GM23248 (cell line): Measurements from ENCODE around the gene RAB6A. TPM values are rescaled to one million over a fixed set of nuclear protein-coding genes. Genes with fewer than 3 reads are reported as not detected.
"Not testable (repeated sequence)": the region's sequence is repeated elsewhere in the genome, so short reads cannot be mapped to it uniquely, and the experiment has no call there.

Experiments used
- DNase-seq: peaks from one replicate; pipeline ENCODE4 v3.0.0-alpha.2; 2015
- H2AFZ ChIP-seq: fragments of 200-600 bp; sonication (generic); 2 replicates; pipeline ENCODE4 v1.6.1; 2016; ENCODE audit warnings: antibody characterized with exemption
- H3F3A ChIP-seq: fragments of 200-600 bp; sonication (generic); 2 replicates; pipeline ENCODE4 v1.6.1; 2016; ENCODE audit warnings: mild to moderate bottlenecking, antibody characterized with exemption, mixed run types; ENCODE audit not compliant: insufficient read depth
- H3K27ac ChIP-seq: fragments of 200-600 bp; sonication (generic); 2 replicates; pipeline ENCODE4 v1.5.1; 2016; ENCODE audit warnings: mild to moderate bottlenecking
- H3K27me3 ChIP-seq: fragments of 200-600 bp; sonication (generic); replicated peaks from 2 replicates; pipeline ENCODE4 v1.6.1; 2016; ENCODE audit warnings: mild to moderate bottlenecking; ENCODE audit not compliant: insufficient read depth
- H3K36me3 ChIP-seq: fragments of 200-600 bp; sonication (generic); 2 replicates; pipeline ENCODE4 v1.6.1; 2016; ENCODE audit warnings: low read depth, mild to moderate bottlenecking
- H3K4me1 ChIP-seq: fragments of 200-600 bp; sonication (generic); 2 replicates; pipeline ENCODE4 v1.6.1; 2016; ENCODE audit warnings: mild to moderate bottlenecking; ENCODE audit not compliant: insufficient read depth
- H3K4me2 ChIP-seq: fragments of 200-600 bp; sonication (generic); one replicate; pipeline ENCODE4 v1.6.1; 2016; ENCODE audit warnings: mild to moderate bottlenecking; ENCODE audit not compliant: unreplicated experiment
- H3K4me3 ChIP-seq: fragments of 200-600 bp; sonication (generic); 2 replicates; pipeline ENCODE4 v1.5.1; 2016; ENCODE audit warnings: mild to moderate bottlenecking
- H3K79me2 ChIP-seq: fragments of 200-600 bp; sonication (generic); 2 replicates; pipeline ENCODE4 v1.6.1; 2016; ENCODE audit warnings: mild to moderate bottlenecking; ENCODE audit not compliant: insufficient read depth
- H3K9ac ChIP-seq: fragments of 200-600 bp; sonication (generic); 2 replicates; pipeline ENCODE4 v1.6.1; 2016; ENCODE audit warnings: mild to moderate bottlenecking
- H3K9me2 ChIP-seq: fragments of 200-600 bp; sonication (generic); 2 replicates; pipeline ENCODE4 v1.6.1; 2016; ENCODE audit warnings: mixed run types, mild to moderate bottlenecking, moderate library complexity; ENCODE audit not compliant: insufficient read depth
- H3K9me3 ChIP-seq: fragments of 200-600 bp; sonication (generic); one replicate; pipeline ENCODE4 v1.6.1; 2017; ENCODE audit warnings: low read depth
- H4K20me1 ChIP-seq: fragments of 200-600 bp; sonication (generic); 2 replicates; pipeline ENCODE4 v1.6.0; 2016; ENCODE audit not compliant: insufficient read depth
- EZH2 ChIP-seq: fragments of 200-600 bp; sonication (generic); IDR thresholded peaks from 2 replicates; pipeline ENCODE4 v1.6.1; 2018; ENCODE audit warnings: antibody characterized with exemption, mild to moderate bottlenecking; ENCODE audit not compliant: insufficient read depth, poor library complexity, severe bottlenecking
- EZH2phosphoT487 ChIP-seq: fragments of 200-600 bp; sonication (generic); IDR thresholded peaks from 2 replicates; pipeline ENCODE4 v1.6.1; 2018; ENCODE audit warnings: antibody characterized with exemption, moderate library complexity, mild to moderate bottlenecking, low read depth; ENCODE audit not compliant: insufficient read depth
- WGBS, 2 experiments: methylation state at CpG; one replicate each; pipeline ENCODE4 v1.1.6; 2015 to 2017; ENCODE audit warnings: low lambda C conversion rate in 2 of 2, low coverage in 1 of 2; ENCODE audit errors: missing lambda C conversion rate in 2 of 2; 5-methylcytosine and 5-hydroxymethylcytosine counted together
- in situ Hi-C: fragments of 300-500 bp; cut with MboI; formaldehyde crosslinking; loops from 2 replicates; pipeline ENCODE4 v1.15.0; 2020
- polyA plus RNA-seq: library from polyadenylated mRNA; unstranded; fragments of >200 nt; fragmentation: Nextera tagmentation; extraction: Ambion mirVana; gene quantifications from 2 replicates; pipeline ENCODE4 v1.2.1, GENCODE V29; 2016
- total RNA-seq: library from RNA; depleted of rRNA; stranded (reverse); fragments of >200 nt; shearing (Covaris generic); gene quantifications from 2 replicates; pipeline ENCODE4 v1.2.3, GENCODE V29; 2014

Gene RAB6A
- total and polyA plus RNA-seq, 2 experiments from 2014 or later: 145 to 147 TPM

DNA sequence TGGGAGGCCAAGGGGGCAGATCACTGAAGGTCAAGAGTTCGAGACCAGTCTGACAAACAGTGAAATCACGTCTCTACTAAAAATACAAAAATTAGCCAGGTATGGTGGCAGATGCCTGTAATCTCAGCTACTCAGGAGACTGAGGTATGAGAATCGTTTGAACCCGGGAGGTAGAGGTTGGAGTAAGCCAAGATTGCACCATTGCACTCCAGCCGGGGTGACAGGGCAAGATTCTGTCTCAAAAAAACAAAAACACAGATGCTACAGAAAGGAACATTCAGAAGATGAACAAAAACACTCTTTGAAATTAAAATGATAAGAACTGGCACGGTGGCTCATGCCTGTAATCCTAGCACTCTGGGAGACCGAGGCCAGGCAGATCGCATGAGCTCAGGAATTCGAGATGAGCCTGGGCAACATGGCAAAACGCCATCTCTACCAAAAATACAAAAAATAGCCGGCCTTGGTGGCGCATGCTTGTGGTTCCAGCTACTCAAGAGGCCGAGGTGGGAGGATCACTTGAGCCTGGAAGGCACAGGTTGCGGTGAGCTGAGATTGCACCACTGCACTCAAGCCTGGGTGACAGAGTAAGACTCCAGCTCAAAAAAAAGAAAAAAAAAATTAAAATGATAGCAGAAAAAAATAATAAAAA is 8.5 kb downstream of the RAB6A start:
- no peak overlapping the region for H2AFZ ChIP-seq
- H3K27ac ChIP-seq: no peak overlapping the region
- peaks cover 57% of the 10 kb centered on the region for H4K20me1 ChIP-seq
- no peak overlapping the region for H3K4me3 ChIP-seq
- no peak overlapping the region for H3K4me2 ChIP-seq
- H3K9ac ChIP-seq: no peak overlapping the region
- H3K9me3 ChIP-seq: no peaks in the 10 kb centered on the region
- DNase-seq: no peak
- H3F3A ChIP-seq: peaks cover 17% of the 10 kb centered on the region; the same call in 1 of the 2 replicates
- peaks cover 2% of the 10 kb centered on the region for H3K4me1 ChIP-seq
- in situ Hi-C loops: no loop called here
- WGBS, 2 experiments: 84 to 85% methylated on average over 14 of the region's 14 CpGs
- 0 out of 2 replicates have a peak, but pooled peaks cover 3% of the 10 kb centered on the region for H3K36me3 ChIP-seq
- TF ChIP-seq EZH2phosphoT487: no peak
- no peak for TF ChIP-seq EZH2
- H3K27me3 ChIP-seq: no peaks in the 10 kb centered on the region
- H3K9me2 ChIP-seq: no peaks in the 10 kb centered on the region
- H3K79me2 ChIP-seq: peaks cover 100% of the 10 kb centered on the region

DNA sequence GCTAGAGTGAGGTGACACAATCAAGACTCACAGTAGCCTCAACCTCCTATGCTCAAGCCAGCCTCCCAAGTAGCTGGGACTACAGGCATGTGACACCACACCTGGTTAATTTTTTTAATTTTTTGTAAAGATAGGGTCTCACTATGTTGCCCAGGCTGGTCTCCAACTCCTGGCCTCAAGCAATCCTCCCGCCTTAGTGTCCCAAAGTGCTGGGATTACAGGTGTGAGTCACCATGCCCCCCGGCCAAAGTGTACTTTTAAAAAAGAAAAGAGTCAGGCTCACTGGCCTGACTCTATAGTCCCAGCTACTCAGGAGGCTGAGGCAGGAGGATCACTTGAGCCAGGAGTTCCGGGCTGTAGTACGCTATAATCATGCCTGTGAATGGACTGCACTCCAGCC is 10.0 kb downstream of the RAB6A start:
- H3K4me1 ChIP-seq, H3K36me3 ChIP-seq, H3K27me3 ChIP-seq, H3K9ac ChIP-seq, in situ Hi-C loops, H3K9me3 ChIP-seq, H3K27ac ChIP-seq, H3K4me3 ChIP-seq, H3K4me2 ChIP-seq, H3K9me2 ChIP-seq, DNase-seq, H2AFZ ChIP-seq: not testable (repeated sequence)
- 98 to 100% methylated on average over 4 of the region's 4 CpGs for WGBS, 2 experiments
- peaks cover 17% of the 10 kb centered on the region; the same call in 1 of the 2 replicates for H3F3A ChIP-seq
- peaks cover 57% of the 10 kb centered on the region for H4K20me1 ChIP-seq
- H3K79me2 ChIP-seq: peaks cover 100% of the 10 kb centered on the region

DNA sequence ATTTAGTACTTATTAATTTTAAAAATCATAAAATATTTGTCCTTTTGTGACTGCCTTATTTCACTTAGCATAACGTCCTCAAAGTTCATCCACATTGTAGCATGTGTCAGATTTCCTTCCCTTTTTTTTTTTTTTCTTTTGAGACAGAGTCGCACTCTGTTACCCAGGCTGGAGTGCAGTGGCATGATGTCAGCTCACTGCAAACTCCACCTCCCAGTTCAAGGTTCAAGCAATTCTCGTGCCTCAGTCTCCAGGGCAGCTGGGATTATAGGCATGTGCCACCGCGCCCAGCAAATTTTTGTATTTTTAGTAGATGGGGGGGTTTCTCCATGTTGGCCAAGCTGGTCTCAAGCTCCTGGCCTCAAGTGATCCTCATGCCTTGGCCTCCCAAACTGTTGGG is 10.6 kb downstream of the RAB6A start:
- no peak overlapping the region for H3K9ac ChIP-seq
- WGBS, 2 experiments: 68 to 82% methylated on average over 5 of the region's 5 CpGs
- no peak overlapping the region for H3K4me2 ChIP-seq
- H3K36me3 ChIP-seq: 0 out of 2 replicates have a peak, but pooled peaks cover 6% of the 10 kb centered on the region
- H3K79me2 ChIP-seq: peaks cover 100% of the 10 kb centered on the region
- H3K27me3 ChIP-seq: no peaks in the 10 kb centered on the region
- H3K9me3 ChIP-seq: no peaks in the 10 kb centered on the region
- no peaks in the 10 kb centered on the region for H3K4me1 ChIP-seq
- no peak overlapping the region for H3K27ac ChIP-seq
- no peak overlapping the region for H2AFZ ChIP-seq
- peaks cover 17% of the 10 kb centered on the region; the same call in 1 of the 2 replicates for H3F3A ChIP-seq
- TF ChIP-seq EZH2phosphoT487 (no peak), EZH2 (no peak)
- H4K20me1 ChIP-seq: peaks cover 61% of the 10 kb centered on the region
- in situ Hi-C loops: no loop called here
- no peak overlapping the region for H3K4me3 ChIP-seq
- no peaks in the 10 kb centered on the region for H3K9me2 ChIP-seq
- no peak for DNase-seq

DNA sequence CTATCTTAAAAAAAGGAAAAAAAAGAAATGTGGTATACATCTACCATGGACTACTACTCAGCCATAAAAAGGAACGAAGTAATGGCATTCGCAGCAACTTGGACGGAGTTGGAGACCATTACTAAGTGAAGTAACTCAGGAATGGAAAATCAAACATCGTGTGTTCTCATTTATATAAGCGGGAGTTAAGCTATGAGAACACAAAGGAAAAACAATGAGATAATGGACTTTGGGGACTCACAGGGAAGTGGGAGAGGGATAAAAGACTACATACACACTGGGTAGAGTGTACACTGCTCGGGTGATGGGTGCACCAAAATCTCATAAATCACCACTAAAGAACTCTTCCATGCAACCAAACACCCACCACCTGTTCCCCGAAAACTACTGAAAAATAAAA is 11.8 kb downstream of the RAB6A start:
- peaks cover 100% of the 10 kb centered on the region for H3K79me2 ChIP-seq
- peaks cover 17% of the 10 kb centered on the region; the same call in 1 of the 2 replicates for H3F3A ChIP-seq
- no peak overlapping the region for H3K9ac ChIP-seq
- H3K4me2 ChIP-seq: no peak overlapping the region
- no peaks in the 10 kb centered on the region for H3K9me2 ChIP-seq
- peaks cover 65% of the 10 kb centered on the region for H4K20me1 ChIP-seq
- H3K27ac ChIP-seq: no peak overlapping the region
- in situ Hi-C loops: no loop called here
- no peaks in the 10 kb centered on the region for H3K27me3 ChIP-seq
- H3K9me3 ChIP-seq: no peaks in the 10 kb centered on the region
- H3K36me3 ChIP-seq: 0 out of 2 replicates have a peak, but pooled peaks cover 6% of the 10 kb centered on the region
- no peak for DNase-seq
- 97 to 98% methylated on average over 7 of the region's 7 CpGs for WGBS, 2 experiments
- TF ChIP-seq EZH2 (no peak), EZH2phosphoT487 (no peak)
- H3K4me3 ChIP-seq: no peak overlapping the region
- no peaks in the 10 kb centered on the region for H3K4me1 ChIP-seq
- H2AFZ ChIP-seq: no peak overlapping the region

DNA sequence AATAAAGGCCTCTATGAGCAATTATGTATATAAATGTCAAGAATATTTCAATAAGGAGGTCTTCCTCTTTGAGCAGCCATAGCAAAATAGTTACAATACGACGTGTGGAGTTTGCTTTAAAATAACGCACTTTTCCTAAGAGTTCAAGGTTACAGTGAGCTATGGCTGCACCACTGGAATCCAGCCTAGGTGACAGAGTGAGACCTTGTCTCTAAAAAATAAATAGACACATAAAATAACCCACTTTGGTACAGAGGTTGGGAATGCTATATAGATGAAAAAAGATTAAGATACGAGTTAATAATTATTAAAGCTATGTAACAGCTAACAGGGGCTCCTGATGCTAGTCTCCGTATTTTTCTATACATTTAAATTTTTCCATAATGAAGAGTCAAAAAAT is 12.6 kb downstream of the RAB6A start:
- Histone ChIP-seq H4K20me1 (peaks cover 71% of the 10 kb centered on the region), H3K36me3 (0 out of 2 replicates have a peak, but pooled peaks cover 6% of the 10 kb centered on the region), H3K4me1 (no peaks in the 10 kb centered on the region), H3K79me2 (peaks cover 100% of the 10 kb centered on the region), H3K9me2 (no peaks in the 10 kb centered on the region), H3K9ac (no peak overlapping the region), H3K27me3 (no peaks in the 10 kb centered on the region), H3F3A (peaks cover 12% of the 10 kb centered on the region; the same call in 1 of the 2 replicates), H3K4me3 (no peak overlapping the region), H3K4me2 (no peak overlapping the region), H2AFZ (no peak overlapping the region), H3K27ac (no peak overlapping the region), H3K9me3 (no peaks in the 10 kb centered on the region)
- TF ChIP-seq EZH2 (no peak), EZH2phosphoT487 (no peak)
- no peak for DNase-seq
- in situ Hi-C loops: no loop called here
- WGBS, 2 experiments: 98 to 99% methylated on average over 5 of the region's 5 CpGs
